Activated CD4-positive, alpha-beta T cell treated with anti-CD3 and anti-CD28 coated beads for 36 hours (primary cell): ENCODE results near the gene VPS9D1. TPM values are rescaled to one million over a fixed set of nuclear protein-coding genes. Genes with fewer than 3 reads are reported as not detected.

Experiments used
- ATAC-seq: fragments of 200-7000 bp; cut with Tn5 transposase; one replicate; pipeline ENCODE4 v1.10.0; 2021; ENCODE audit warnings: mild to moderate bottlenecking, moderate library complexity
- CTCF ChIA-PET: fragments of 350-600 bp; sonication (Branson Sonifier 250); formaldehyde crosslinking; loops from one replicate; lab custom pipeline; 2021; ENCODE audit warnings: antibody characterized with exemption; lab: Charles Lee
- POLR2A ChIA-PET: fragments of 350-600 bp; sonication (Branson Sonifier 250); formaldehyde crosslinking; loops from one replicate; lab custom pipeline; 2021; ENCODE audit warnings: antibody characterized with exemption, inconsistent platforms; lab: Charles Lee
- DNase-seq: peaks from one replicate; pipeline ENCODE4 v3.0.0-alpha.2; 2020
- H3K27ac Mint-ChIP-seq: one replicate; pipeline ENCODE4 v1.8.0; 2021; ENCODE audit warnings: mixed read lengths
- H3K27me3 Mint-ChIP-seq: one replicate; pipeline ENCODE4 v1.8.0; 2021; ENCODE audit warnings: mixed read lengths
- H3K36me3 Mint-ChIP-seq: one replicate; pipeline ENCODE4 v1.8.0; 2021; ENCODE audit warnings: low read depth, mixed read lengths
- H3K4me1 Mint-ChIP-seq: one replicate; pipeline ENCODE4 v1.8.0; 2021; ENCODE audit warnings: mixed read lengths
- H3K4me3 Mint-ChIP-seq: one replicate; pipeline ENCODE4 v1.8.0; 2021; ENCODE audit warnings: mild to moderate bottlenecking, moderate library complexity, mixed read lengths
- H3K9me3 Mint-ChIP-seq: one replicate; pipeline ENCODE4 v1.8.0; 2021; ENCODE audit warnings: low read depth, mixed read lengths
- intact Hi-C, 2 experiments: fragments of 100-400 bp; cut with DNase I in 1 of 2; cut with micrococcal nuclease in 1 of 2; formaldehyde crosslinking; loops; one replicate each; pipeline versions ENCODE4 v1.14.2 to v1.15.1; 2022 to 2024; cut with DNase I, micrococcal nuclease
- total RNA-seq, 2 experiments: library from RNA; stranded (reverse); gene quantifications; one replicate each; pipeline ENCODE4 v1.2.3, GENCODE V29; 2021

The VPS9D1 gene
- total RNA-seq, 2 experiments from 2014 or later = 2.0 to 2.6 TPM

- Mint-ChIP-seq H3K9me3 (no peaks in the 10 kb centered on the region), H3K27ac (no peak overlapping the region), H3K4me3 (no peak overlapping the region), H3K27me3 (no peaks in the 10 kb centered on the region), H3K4me1 (peaks cover 5% of the 10 kb centered on the region), H3K36me3 (peaks cover 45% of the 10 kb centered on the region)
- intact Hi-C loops = no loop called here
- ATAC-seq (no peak), DNase-seq (no peak)
- ChIA-PET CTCF (no interaction called here), POLR2A (no interaction called here)
Observed at GRCh38 chr16:89744813-89745212, 24.1 kb upstream of the VPS9D1 start.

GRCh38 chr16:89742948-89743347, 22.2 kb upstream of the VPS9D1 start:
- H3K4me1 Mint-ChIP-seq = peaks cover 5% of the 10 kb centered on the region
- peaks cover 45% of the 10 kb centered on the region for H3K36me3 Mint-ChIP-seq
- ATAC-seq (no peak), DNase-seq (no peak)
- intact Hi-C loops = no loop called here
- H3K27me3 Mint-ChIP-seq = no peaks in the 10 kb centered on the region
- no peaks in the 10 kb centered on the region for H3K9me3 Mint-ChIP-seq
- CTCF ChIA-PET = interaction anchor here (1.3 kb wide), 1 partner anchor 37 kb away, joined by 3 read pairs; no protein-coding TSS in a partner anchor
- H3K4me3 Mint-ChIP-seq = no peak overlapping the region
- peak overlapping the region; percentile 59 for H3K27ac Mint-ChIP-seq
- POLR2A ChIA-PET = interaction anchor here (0.9 kb wide), 1 partner anchor 118 kb away, joined by 3 read pairs; no protein-coding TSS in a partner anchor

- Mint-ChIP-seq H3K27me3 (no peaks in the 10 kb centered on the region), H3K27ac (no peak overlapping the region), H3K4me3 (no peak overlapping the region), H3K9me3 (no peaks in the 10 kb centered on the region), H3K4me1 (peaks cover 19% of the 10 kb centered on the region), H3K36me3 (peaks cover 53% of the 10 kb centered on the region)
- CTCF ChIA-PET = interaction anchor here (0.7 to 1.4 kb wide), 2 partner anchors 10 to 41 kb away, joined by 3 read pairs; no protein-coding TSS in a partner anchor
- ATAC-seq = peak; percentile 49
- intact Hi-C loops = no loop called here
- no peak for DNase-seq
- POLR2A ChIA-PET = interaction anchor here (0.6 kb wide), 1 partner anchor 16 kb away, joined by 3 read pairs; no protein-coding TSS in a partner anchor
Observed at GRCh38 chr16:89741342-89742014, 20.8 kb upstream of the VPS9D1 start.

DNA sequence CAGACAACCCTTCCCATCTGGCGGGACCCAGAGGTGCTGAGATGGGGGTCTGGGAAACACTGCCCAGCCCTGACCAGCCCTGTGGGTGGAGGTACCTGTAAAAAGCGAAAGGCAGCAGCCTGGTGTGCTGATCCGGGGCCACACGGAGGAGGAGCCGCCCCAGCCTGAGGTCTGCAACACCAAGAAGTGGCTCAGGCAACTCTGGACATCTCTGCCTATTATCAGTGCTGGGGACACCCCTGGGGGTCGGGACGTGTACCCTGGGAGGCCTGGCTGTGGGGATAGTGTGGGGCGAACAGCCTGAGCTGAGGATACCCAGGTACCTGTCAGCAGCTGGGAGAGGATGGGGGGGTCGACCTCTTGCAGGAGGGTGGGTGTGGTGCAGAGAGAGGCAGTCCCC, 18.7 kb upstream of the VPS9D1 start:
- no peaks in the 10 kb centered on the region for H3K9me3 Mint-ChIP-seq
- intact Hi-C loops = no loop called here
- no peak overlapping the region for H3K4me3 Mint-ChIP-seq
- peaks cover 64% of the 10 kb centered on the region for H3K36me3 Mint-ChIP-seq
- POLR2A ChIA-PET = no interaction called here
- no peak overlapping the region for H3K27ac Mint-ChIP-seq
- no peak for ATAC-seq
- peaks cover 21% of the 10 kb centered on the region for H3K4me1 Mint-ChIP-seq
- H3K27me3 Mint-ChIP-seq = no peaks in the 10 kb centered on the region
- DNase-seq = no peak
- CTCF ChIA-PET = interaction anchor here (0.9 to 2.8 kb wide), 5 partner anchors 15 to 123 kb away, joined by 3 to 9 read pairs (median 4); no protein-coding TSS in a partner anchor

DNA sequence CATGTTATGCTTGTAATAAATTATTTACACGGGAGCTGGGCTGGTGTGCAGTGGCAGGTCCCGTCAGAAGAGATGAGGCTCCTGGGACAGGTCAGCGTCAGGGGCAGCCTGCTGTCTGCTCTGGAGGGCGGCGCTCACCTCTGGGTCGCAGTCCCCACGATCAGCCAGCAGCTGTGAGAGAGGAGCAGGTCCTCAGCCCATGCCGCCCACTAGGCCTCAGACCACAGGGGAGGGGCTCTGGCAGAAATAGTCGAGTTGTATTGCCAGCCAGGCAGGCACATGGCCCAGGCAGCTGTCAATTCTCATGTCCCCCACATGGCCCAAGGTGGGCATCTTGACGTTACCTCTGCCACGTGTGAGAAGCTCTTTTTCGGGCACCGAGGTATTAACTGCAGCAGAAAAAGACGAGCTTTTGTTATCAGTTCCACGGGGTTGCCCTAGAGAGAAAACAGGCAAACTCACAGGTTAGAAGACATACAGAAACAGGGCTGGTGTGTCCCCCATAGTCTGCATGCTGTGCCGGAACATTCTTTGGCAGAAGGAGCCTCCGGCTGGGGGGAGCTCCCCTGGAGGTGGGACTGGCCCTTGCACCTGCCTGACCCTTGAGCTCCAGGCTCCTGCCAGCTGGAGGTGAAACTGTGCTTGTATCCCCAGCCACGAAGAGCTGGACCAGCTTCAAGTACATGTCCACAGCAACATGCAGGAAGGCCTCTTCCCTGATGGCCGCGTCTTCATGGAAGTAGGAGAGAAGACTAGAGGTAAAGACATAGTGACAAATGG, 18.0 kb upstream of the VPS9D1 start:
- H3K4me3 Mint-ChIP-seq = no peak overlapping the region
- POLR2A ChIA-PET = interaction anchor here (0.5 kb wide), 1 partner anchor 335 kb away, joined by 4 read pairs; no protein-coding TSS in a partner anchor
- no peaks in the 10 kb centered on the region for H3K9me3 Mint-ChIP-seq
- CTCF ChIA-PET = interaction anchor here (0.9 to 2.8 kb wide), 5 partner anchors 14 to 124 kb away, joined by 3 to 9 read pairs (median 4); no protein-coding TSS in a partner anchor
- no peak overlapping the region for H3K27ac Mint-ChIP-seq
- peaks cover 21% of the 10 kb centered on the region for H3K4me1 Mint-ChIP-seq
- no peaks in the 10 kb centered on the region for H3K27me3 Mint-ChIP-seq
- intact Hi-C loops = no loop called here
- no peak for ATAC-seq
- no peak for DNase-seq
- H3K36me3 Mint-ChIP-seq = peaks cover 65% of the 10 kb centered on the region

DNA sequence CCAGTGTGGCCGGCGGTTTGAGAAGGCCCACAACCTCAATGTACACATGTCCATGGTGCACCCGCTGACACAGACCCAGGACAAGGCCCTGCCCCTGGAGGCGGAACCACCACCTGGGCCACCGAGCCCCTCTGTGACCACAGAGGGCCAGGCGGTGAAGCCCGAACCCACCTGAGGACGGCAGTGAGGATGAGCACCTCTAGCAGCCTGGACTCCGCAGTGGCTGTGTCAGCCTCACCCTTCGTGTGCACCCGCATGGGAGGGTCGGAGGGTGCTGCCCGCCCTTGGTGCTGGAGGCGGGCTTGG, 17.3 kb upstream of the VPS9D1 start:
- H3K27ac Mint-ChIP-seq = no peak overlapping the region
- intact Hi-C loops = no loop called here
- H3K4me1 Mint-ChIP-seq = peaks cover 20% of the 10 kb centered on the region
- ChIA-PET CTCF (interaction anchor here (2.3 to 2.8 kb wide), 2 partner anchors 33 to 122 kb away, joined by 7 to 9 read pairs; no protein-coding TSS in a partner anchor), POLR2A (no interaction called here)
- no peaks in the 10 kb centered on the region for H3K27me3 Mint-ChIP-seq
- H3K4me3 Mint-ChIP-seq = no peak overlapping the region
- DNase-seq (no peak), ATAC-seq (no peak)
- no peaks in the 10 kb centered on the region for H3K9me3 Mint-ChIP-seq
- peaks cover 68% of the 10 kb centered on the region for H3K36me3 Mint-ChIP-seq

DNA sequence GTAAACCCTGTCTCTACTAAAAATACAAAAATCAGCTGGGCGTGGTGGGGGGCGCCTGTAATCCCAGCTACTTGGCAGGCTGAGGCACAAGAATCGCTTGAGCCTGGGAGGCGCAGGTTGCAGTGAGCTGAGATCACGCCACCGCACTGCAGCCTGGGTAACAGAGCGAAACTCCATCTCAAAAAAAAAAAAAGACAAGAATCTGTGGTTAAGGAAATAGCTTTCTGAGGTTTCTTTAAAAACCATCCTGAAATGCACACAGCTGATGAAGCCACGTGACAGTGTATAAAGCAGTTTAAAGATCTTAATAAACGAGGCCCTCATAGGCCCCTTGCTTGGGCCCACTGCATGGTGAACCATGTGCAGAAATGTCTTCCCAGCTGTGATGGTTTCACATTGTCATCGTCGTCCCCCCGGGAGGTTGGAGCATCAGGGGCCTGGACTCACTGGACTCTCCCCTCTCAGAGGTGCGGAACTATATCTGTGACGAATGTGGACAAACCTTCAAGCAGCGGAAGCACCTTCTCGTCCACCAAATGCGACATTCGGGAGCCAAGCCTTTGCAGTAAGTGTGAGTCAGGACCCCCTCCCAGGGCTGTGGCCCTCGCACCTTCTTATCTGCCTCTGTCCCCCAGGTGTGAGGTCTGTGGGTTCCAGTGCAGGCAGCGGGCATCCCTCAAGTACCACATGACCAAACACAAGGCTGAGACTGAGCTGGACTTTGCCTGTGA, 16.8 kb upstream of the VPS9D1 start:
- no peaks in the 10 kb centered on the region for H3K9me3 Mint-ChIP-seq
- no peaks in the 10 kb centered on the region for H3K27me3 Mint-ChIP-seq
- DNase-seq (peak; percentile 66), ATAC-seq (peak; percentile 58)
- H3K4me1 Mint-ChIP-seq = peaks cover 25% of the 10 kb centered on the region
- peak overlapping the region; percentile 67 for H3K27ac Mint-ChIP-seq
- ChIA-PET CTCF (interaction anchor here (0.9 to 2.8 kb wide), 3 partner anchors 31 to 123 kb away, joined by 6 to 9 read pairs (median 7); no protein-coding TSS in a partner anchor), POLR2A (interaction anchor here (0.6 kb wide), 1 partner anchor 77 kb away, joined by 3 read pairs; no protein-coding TSS in a partner anchor)
- H3K36me3 Mint-ChIP-seq = peaks cover 72% of the 10 kb centered on the region
- intact Hi-C loops = loop anchor here in 1 of 2 experiments (1.0 kb wide), 1 partner anchor 15 kb away; no protein-coding TSS in a partner anchor
- H3K4me3 Mint-ChIP-seq = no peak overlapping the region

GRCh38 chr16:89736554-89736953, 15.9 kb upstream of the VPS9D1 start:
- DNase-seq = no peak
- no peak for ATAC-seq
- Mint-ChIP-seq H3K36me3 (peaks cover 78% of the 10 kb centered on the region), H3K4me1 (peaks cover 31% of the 10 kb centered on the region), H3K27ac (peak overlapping the region; percentile 67), H3K9me3 (no peaks in the 10 kb centered on the region), H3K4me3 (peak overlapping the region; percentile 23), H3K27me3 (no peaks in the 10 kb centered on the region)
- CTCF ChIA-PET = interaction anchor here (0.6 to 1.3 kb wide), 4 partner anchors 14 to 38 kb away, joined by 3 to 6 read pairs (median 4); no protein-coding TSS in a partner anchor
- intact Hi-C loops = no loop called here
- POLR2A ChIA-PET = interaction anchor here (0.6 kb wide), 1 partner anchor 47 kb away, joined by 6 read pairs; no protein-coding TSS in a partner anchor

- POLR2A ChIA-PET = no interaction called here
- DNase-seq = no peak
- Mint-ChIP-seq H3K27ac (no peak overlapping the region), H3K4me3 (no peak overlapping the region), H3K4me1 (peaks cover 42% of the 10 kb centered on the region), H3K27me3 (no peaks in the 10 kb centered on the region), H3K9me3 (no peaks in the 10 kb centered on the region), H3K36me3 (peaks cover 79% of the 10 kb centered on the region)
- intact Hi-C loops = no loop called here
- ATAC-seq = no peak
- CTCF ChIA-PET = interaction anchor here (0.6 kb wide), 1 partner anchor 13 kb away, joined by 3 read pairs; no protein-coding TSS in a partner anchor
Observed at GRCh38 chr16:89733792-89734191, 13.1 kb upstream of the VPS9D1 start.

DNA sequence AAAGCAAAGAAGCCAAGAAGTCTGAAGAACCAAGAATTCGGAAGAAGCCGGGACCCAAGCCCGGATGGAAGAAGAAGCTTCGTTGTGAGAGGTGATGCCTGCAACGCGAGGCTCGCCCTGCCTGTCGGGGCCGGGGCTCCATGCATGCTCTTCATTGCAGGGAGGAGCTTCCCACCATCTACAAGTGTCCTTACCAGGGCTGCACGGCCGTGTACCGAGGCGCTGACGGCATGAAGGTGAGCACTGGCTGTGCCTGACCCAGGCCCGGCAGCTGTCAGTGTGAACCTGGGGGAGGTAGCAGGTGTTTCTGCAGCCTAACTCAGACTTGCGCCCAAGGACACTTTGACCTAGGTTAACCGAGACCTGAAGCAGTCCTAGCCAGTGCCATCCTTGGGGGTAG, 12.6 kb upstream of the VPS9D1 start:
- intact Hi-C loops = no loop called here
- H3K27me3 Mint-ChIP-seq = no peaks in the 10 kb centered on the region
- no peak overlapping the region for H3K27ac Mint-ChIP-seq
- H3K4me1 Mint-ChIP-seq = peaks cover 41% of the 10 kb centered on the region
- no peak overlapping the region for H3K4me3 Mint-ChIP-seq
- ChIA-PET CTCF (no interaction called here), POLR2A (no interaction called here)
- DNase-seq = no peak
- H3K36me3 Mint-ChIP-seq = peaks cover 77% of the 10 kb centered on the region
- ATAC-seq = no peak
- H3K9me3 Mint-ChIP-seq = no peaks in the 10 kb centered on the region

DNA sequence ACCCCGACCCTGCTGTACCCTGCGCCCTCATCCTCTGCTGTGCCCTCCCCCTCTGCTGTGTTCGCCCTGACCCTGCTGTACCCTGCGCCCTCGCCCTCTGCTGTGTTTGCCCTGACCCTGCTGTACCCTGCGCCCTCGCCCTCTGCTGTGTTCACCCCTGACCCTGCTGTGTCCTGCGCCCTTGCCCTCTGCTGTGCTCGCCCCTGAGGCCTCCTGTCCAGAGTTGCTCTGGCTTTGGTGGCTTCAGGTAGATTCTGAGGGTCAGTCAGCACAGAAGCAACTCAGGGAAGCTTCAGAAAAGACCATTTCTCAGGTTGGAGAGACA, 12.2 kb upstream of the VPS9D1 start:
- ATAC-seq = no peak
- POLR2A ChIA-PET = no interaction called here
- Mint-ChIP-seq H3K27me3 (no peaks in the 10 kb centered on the region), H3K4me1 (peaks cover 40% of the 10 kb centered on the region), H3K27ac (no peak overlapping the region), H3K4me3 (no peak overlapping the region), H3K36me3 (peaks cover 73% of the 10 kb centered on the region), H3K9me3 (no peaks in the 10 kb centered on the region)
- DNase-seq = no peak
- CTCF ChIA-PET = no interaction called here
- intact Hi-C loops = no loop called here
